Fibroblast of mammary gland (primary cell): ENCODE results near the gene CYFIP1.

Experiments used
- DNase-seq: peaks from one replicate; pipeline ENCODE4 v3.0.0-alpha.2; 2010; ENCODE audit warnings: low read depth
- H3K4me3 ChIP-seq: 2 replicates; pipeline ENCODE4 v1.5.1; 2011; ENCODE audit warnings: low read depth, mild to moderate bottlenecking, low read length, moderate library complexity; ENCODE audit not compliant: control insufficient read depth
- CTCF ChIP-seq: conservative IDR thresholded peaks from 2 replicates; pipeline ENCODE4 v1.5.1; 2011; ENCODE audit warnings: low read depth, low read length, inconsistent platforms; ENCODE audit not compliant: control insufficient read depth, insufficient read depth

CYFIP1 gene

DNA sequence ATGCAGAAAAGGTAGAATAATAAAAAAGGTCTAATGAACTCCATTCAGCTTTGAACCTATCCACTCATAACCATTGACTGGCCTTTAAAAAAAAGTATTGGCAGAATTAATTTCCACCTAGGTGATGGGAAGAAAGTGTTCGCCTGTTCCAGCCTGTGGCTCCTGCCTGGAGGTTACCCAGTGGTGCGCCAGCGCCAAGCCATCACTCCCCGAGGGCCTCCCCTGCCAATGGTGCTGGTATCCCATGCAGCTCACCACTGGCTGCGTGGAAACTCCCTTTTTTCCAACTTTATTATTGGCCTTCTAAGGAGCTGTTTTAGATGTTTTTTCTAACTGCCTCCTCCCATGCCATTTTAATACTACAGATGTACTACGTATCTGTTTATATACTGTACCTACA is 112.3 kb downstream of the CYFIP1 start:
- no peak for TF ChIP-seq CTCF
- DNase-seq = no peak

GRCh38 chr15:22866079-22866478 is 114.1 kb downstream of the CYFIP1 start:
- H3K4me3 ChIP-seq = no peak overlapping the region
- no peak for TF ChIP-seq CTCF
- no peak for DNase-seq

More for the DNA sequence above, 112.3 kb downstream of the CYFIP1 start:
- no peak overlapping the region for H3K4me3 ChIP-seq

DNA sequence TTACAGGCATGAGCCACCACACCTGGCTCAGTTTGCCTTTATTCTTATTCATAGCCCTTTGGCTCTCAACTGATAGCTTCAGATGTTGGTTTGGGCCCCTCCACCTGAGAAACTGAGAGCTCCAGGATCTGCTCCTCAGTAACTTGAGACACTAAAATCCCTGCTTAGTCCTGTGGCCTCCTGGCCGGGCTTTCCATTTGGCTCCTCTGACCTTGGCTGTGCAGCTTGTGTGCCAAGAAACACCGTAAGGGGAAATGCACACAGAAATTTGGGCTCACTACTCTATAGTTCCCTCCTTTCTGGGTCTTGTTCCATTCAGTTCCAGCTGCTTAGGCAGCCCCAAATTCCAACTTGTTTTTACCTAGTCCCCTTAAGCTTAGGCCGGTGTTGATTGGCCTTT is 116.8 kb downstream of the CYFIP1 start:
- no peak overlapping the region for H3K4me3 ChIP-seq
- no peak for DNase-seq
- no peak for TF ChIP-seq CTCF

DNA sequence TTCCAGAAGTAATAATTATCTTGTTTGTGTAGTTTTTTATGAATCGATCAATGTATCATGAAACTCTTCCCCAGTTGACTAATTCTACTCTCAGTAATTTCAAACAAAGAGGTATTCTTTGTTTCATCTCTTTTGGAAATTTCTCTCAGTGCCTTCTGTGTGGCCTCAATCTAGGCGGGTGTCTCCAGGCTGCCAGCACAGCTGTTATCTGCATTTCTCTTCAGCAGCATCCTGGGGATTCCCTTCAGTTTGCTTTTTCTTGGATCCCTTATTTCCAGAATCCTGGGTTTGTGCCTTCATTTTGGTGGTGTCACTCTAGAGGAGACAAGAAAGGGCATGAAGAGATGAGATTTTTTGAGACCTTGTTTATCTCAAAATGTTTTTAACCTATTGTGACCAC is 119.0 kb downstream of the CYFIP1 start:
- no peak for DNase-seq
- H3K4me3 ChIP-seq = no peak overlapping the region
- no peak for TF ChIP-seq CTCF

DNA sequence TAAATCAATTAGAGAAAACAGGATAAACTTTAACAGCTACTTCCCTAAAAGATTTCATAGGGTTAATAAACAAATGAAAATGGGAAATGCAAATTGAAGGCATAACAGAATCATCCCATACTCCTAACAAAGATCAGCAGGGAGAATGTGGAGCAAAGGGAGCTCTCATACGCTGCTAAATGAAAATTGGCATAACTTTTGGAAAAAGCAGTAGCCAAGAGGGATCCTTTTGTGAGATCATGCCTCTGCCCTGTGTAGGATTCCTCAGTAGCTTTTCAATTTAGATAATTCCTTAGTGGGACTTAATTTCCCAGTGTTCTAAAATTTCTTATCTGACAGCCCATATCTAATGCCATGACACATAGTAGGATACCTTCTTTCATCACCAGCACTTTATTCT is 123.5 kb downstream of the CYFIP1 start:
- no peak for TF ChIP-seq CTCF
- H3K4me3 ChIP-seq = no peak overlapping the region
- no peak for DNase-seq

DNA sequence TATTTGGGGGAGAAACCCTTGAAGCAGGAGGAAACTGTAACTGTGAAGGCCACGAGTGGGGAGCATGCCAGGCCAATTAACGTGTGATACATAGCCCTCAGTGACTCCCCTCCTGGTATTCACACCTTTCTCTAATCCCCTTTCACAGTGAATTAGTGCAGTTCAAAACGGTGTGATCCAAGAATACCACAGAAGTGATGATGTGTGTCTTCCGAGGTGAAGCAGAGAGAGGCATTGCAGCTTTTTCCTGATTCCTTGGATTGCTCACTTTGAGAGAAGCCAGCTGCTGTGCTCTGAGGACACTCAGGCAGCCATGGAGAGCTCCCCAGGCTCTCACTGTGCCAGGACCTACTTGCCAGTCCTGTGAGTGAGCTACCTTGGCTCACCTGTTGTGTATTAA is 124.4 kb downstream of the CYFIP1 start:
- no peak for DNase-seq
- TF ChIP-seq CTCF = no peak
- H3K4me3 ChIP-seq = no peak overlapping the region

DNA sequence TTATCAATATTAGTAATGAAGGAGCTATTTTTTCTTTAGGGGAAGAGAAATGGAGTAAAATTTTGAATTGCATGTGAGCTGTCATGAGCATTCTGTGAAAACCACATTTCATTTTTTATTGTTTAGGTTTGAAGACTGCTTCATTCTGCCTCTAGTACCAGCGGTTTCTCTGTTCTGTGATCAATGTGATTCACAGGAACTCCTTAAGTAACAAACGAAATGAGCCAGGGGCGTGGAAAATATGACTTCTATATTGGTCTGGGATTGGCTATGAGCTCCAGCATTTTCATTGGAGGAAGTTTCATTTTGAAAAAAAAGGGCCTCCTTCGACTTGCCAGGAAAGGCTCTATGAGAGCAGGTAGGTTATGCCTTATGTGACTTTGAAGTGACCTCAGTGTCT is 128.7 kb downstream of the CYFIP1 start:
- TF ChIP-seq CTCF = no peak
- DNase-seq = no peak
- no peak overlapping the region for H3K4me3 ChIP-seq
